ENCODE measurements around the gene COL18A1. TPM values are rescaled to one million over a fixed set of nuclear protein-coding genes. Genes with fewer than 3 reads are reported as not detected.

COL18A1 gene
- total RNA-seq (2021; fragmentation: NEBNext Ultra II Directional; extraction: Animal tissue kit (Norgen Biotek cat#: 25700)), result 10 to 100 TPM; 39.8 to 93.5 (median 86.8) TPM
- long read RNA-seq, partial matches to known transcripts, result 5 of 10 reads
- long read RNA-seq, other reads (novel, unspliced or antisense), result 5 of 10 reads

GRCh38 chr21:45404730-45405270 is at the start of gene COL18A1:
Gene COL18A1 (plus strand): TSS chr21:45405165. CDS start chr21:45405231, 66 bp downstream.
- H3K36me3 Mint-ChIP-seq (ENCODE audit: low read depth), result peaks cover 17% of the 10 kb centered on the region
- TF ChIP-seq CTCF (IDR thresholded peaks at IDR 0.05), result no peak
- DNase-seq, result peak; percentile 16
- peaks cover 4% of the 10 kb centered on the region for H3K27me3 Mint-ChIP-seq (ENCODE audit: insufficient read depth)
- H3K9me3 Mint-ChIP-seq, result peaks cover 21% of the 10 kb centered on the region
- peaks cover 23% of the 10 kb centered on the region for H3K4me1 Mint-ChIP-seq (ENCODE audit: low read depth)
- H3K27ac Mint-ChIP-seq, result peak within 1 kb of the TSS; percentile 65
- H3K4me3 Mint-ChIP-seq, result peak within 1 kb of the TSS; percentile 83

GRCh38 chr21:45355573-45355972 is 49.4 kb upstream of the COL18A1 start:
- Mint-ChIP-seq H3K4me3 (no peak overlapping the region), H3K27ac (no peak overlapping the region), H3K4me1 (ENCODE audit: low read depth) (peaks cover 7% of the 10 kb centered on the region), H3K36me3 (ENCODE audit: low read depth) (no peaks in the 10 kb centered on the region), H3K9me3 (no peaks in the 10 kb centered on the region), H3K27me3 (ENCODE audit: insufficient read depth) (peaks cover 5% of the 10 kb centered on the region)
- DNase-seq, result no peak
- no peak for TF ChIP-seq CTCF (IDR thresholded peaks at IDR 0.05)

- Mint-ChIP-seq H3K27ac (no peak overlapping the region), H3K36me3 (ENCODE audit: low read depth) (no peaks in the 10 kb centered on the region), H3K4me3 (no peak overlapping the region), H3K9me3 (no peaks in the 10 kb centered on the region), H3K4me1 (ENCODE audit: low read depth) (peaks cover 12% of the 10 kb centered on the region), H3K27me3 (ENCODE audit: insufficient read depth) (peaks cover 6% of the 10 kb centered on the region)
- TF ChIP-seq CTCF (IDR thresholded peaks at IDR 0.05), result no peak; the same call in 1 of the 2 replicates
- no peak for DNase-seq
Observed at GRCh38 chr21:45356251-45356650, 48.7 kb upstream of the COL18A1 start.

GRCh38 chr21:45356653-45357435 is 48.1 kb upstream of the COL18A1 start:
- no peak for DNase-seq
- H3K27ac Mint-ChIP-seq, result no peak overlapping the region

More at GRCh38 chr21:45356653-45357435, 48.1 kb upstream of the COL18A1 start:
- Mint-ChIP-seq H3K4me1 (ENCODE audit: low read depth) (peaks cover 17% of the 10 kb centered on the region), H3K36me3 (ENCODE audit: low read depth) (no peaks in the 10 kb centered on the region), H3K27me3 (ENCODE audit: insufficient read depth) (peaks cover 6% of the 10 kb centered on the region), H3K9me3 (no peaks in the 10 kb centered on the region), H3K4me3 (no peak overlapping the region)
- no peak for TF ChIP-seq CTCF (IDR thresholded peaks at IDR 0.05)
